GM12891 (cell line): ENCODE data around the gene BLOC1S6.

Experiments
- POLR2A ChIP-seq: IDR thresholded peaks from 2 replicates; pipeline ENCODE4 v1.6.1; 2011; ENCODE audit warnings: low read depth, low read length, control low read depth
- SPI1 ChIP-seq: IDR thresholded peaks from 2 replicates; pipeline ENCODE4 v1.6.1; 2011; ENCODE audit warnings: low read depth, low read length, control low read depth
- TAF1 ChIP-seq: IDR thresholded peaks from 2 replicates; pipeline ENCODE4 v1.6.1; 2011; ENCODE audit warnings: low read depth, low read length, control low read depth

- TF ChIP-seq TAF1 (no peak), POLR2A (no peak), SPI1 (no peak)
Measured at GRCh38 chr15:45611305-45611704, 24.1 kb downstream of the BLOC1S6 start.
